ENCODE results near the gene SERINC4.

DNA sequence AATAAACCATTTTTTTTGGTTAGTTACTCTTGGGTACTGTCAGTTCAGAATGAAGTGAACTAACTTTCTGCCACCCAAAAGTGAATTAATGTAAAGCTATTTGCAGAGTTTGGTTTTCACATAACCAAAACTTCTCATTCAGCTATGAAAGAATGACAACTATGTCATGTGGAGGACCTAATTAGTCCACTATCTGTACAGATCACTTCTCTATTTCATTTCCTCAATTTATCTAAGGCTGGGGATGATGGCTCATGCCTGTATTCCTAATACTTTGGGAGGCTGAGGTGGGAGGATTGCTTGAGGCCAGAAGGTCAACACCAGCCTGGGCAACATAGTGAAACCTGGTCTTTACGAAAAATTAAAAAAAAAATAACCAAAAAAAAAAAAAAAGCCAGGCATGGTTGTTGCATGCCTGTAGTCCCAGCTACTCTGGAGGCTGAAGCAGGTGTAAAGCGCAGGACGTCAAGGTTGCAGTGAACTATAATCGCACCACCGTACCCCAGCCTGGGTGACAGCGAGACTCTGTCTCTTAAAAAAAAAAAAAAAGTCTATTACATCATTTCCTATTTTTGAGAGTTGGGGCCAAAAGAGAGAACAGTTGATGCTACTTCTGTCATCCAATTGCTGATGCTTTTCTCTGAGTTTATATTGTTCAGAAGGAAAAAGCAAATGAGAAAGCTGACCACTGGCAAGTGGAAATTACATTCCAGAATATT is 9.1 kb upstream of the SERINC4 start:
- TF ChIP-seq, protein P1, sequence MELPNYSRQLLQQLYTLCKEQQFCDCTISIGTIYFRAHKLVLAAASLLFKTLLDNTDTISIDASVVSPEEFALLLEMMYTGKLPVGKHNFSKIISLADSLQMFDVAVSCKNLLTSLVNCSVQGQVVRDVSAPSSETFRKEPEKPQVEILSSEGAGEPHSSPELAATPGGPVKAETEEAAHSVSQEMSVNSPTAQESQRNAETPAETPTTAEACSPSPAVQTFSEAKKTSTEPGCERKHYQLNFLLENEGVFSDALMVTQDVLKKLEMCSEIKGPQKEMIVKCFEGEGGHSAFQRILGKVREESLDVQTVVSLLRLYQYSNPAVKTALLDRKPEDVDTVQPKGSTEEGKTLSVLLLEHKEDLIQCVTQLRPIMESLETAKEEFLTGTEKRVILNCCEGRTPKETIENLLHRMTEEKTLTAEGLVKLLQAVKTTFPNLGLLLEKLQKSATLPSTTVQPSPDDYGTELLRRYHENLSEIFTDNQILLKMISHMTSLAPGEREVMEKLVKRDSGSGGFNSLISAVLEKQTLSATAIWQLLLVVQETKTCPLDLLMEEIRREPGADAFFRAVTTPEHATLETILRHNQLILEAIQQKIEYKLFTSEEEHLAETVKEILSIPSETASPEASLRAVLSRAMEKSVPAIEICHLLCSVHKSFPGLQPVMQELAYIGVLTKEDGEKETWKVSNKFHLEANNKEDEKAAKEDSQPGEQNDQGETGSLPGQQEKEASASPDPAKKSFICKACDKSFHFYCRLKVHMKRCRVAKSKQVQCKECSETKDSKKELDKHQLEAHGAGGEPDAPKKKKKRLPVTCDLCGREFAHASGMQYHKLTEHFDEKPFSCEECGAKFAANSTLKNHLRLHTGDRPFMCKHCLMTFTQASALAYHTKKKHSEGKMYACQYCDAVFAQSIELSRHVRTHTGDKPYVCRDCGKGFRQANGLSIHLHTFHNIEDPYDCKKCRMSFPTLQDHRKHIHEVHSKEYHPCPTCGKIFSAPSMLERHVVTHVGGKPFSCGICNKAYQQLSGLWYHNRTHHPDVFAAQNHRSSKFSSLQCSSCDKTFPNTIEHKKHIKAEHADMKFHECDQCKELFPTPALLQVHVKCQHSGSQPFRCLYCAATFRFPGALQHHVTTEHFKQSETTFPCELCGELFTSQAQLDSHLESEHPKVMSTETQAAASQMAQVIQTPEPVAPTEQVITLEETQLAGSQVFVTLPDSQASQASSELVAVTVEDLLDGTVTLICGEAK (IDR thresholded peaks at IDR 0.05; ENCODE audit: borderline replicate concordance) = no peak
- TF ChIP-seq, protein P2, sequence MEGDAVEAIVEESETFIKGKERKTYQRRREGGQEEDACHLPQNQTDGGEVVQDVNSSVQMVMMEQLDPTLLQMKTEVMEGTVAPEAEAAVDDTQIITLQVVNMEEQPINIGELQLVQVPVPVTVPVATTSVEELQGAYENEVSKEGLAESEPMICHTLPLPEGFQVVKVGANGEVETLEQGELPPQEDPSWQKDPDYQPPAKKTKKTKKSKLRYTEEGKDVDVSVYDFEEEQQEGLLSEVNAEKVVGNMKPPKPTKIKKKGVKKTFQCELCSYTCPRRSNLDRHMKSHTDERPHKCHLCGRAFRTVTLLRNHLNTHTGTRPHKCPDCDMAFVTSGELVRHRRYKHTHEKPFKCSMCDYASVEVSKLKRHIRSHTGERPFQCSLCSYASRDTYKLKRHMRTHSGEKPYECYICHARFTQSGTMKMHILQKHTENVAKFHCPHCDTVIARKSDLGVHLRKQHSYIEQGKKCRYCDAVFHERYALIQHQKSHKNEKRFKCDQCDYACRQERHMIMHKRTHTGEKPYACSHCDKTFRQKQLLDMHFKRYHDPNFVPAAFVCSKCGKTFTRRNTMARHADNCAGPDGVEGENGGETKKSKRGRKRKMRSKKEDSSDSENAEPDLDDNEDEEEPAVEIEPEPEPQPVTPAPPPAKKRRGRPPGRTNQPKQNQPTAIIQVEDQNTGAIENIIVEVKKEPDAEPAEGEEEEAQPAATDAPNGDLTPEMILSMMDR (IDR thresholded peaks at IDR 0.05 in 2 of 3, conservative IDR thresholded peaks at IDR 0.05 in 1 of 3; ENCODE audit: control insufficient read depth in 2 of 3, extremely low read depth in 1 of 3, insufficient read depth in 1 of 3, low read depth in 3 of 3, low read length in 3 of 3) = no peak
- TF ChIP-seq RAD21 (IDR thresholded peaks at IDR 0.05; ENCODE audit: insufficient read depth, low read depth, low read length) = no peak
- TF ChIP-seq, protein P3, sequence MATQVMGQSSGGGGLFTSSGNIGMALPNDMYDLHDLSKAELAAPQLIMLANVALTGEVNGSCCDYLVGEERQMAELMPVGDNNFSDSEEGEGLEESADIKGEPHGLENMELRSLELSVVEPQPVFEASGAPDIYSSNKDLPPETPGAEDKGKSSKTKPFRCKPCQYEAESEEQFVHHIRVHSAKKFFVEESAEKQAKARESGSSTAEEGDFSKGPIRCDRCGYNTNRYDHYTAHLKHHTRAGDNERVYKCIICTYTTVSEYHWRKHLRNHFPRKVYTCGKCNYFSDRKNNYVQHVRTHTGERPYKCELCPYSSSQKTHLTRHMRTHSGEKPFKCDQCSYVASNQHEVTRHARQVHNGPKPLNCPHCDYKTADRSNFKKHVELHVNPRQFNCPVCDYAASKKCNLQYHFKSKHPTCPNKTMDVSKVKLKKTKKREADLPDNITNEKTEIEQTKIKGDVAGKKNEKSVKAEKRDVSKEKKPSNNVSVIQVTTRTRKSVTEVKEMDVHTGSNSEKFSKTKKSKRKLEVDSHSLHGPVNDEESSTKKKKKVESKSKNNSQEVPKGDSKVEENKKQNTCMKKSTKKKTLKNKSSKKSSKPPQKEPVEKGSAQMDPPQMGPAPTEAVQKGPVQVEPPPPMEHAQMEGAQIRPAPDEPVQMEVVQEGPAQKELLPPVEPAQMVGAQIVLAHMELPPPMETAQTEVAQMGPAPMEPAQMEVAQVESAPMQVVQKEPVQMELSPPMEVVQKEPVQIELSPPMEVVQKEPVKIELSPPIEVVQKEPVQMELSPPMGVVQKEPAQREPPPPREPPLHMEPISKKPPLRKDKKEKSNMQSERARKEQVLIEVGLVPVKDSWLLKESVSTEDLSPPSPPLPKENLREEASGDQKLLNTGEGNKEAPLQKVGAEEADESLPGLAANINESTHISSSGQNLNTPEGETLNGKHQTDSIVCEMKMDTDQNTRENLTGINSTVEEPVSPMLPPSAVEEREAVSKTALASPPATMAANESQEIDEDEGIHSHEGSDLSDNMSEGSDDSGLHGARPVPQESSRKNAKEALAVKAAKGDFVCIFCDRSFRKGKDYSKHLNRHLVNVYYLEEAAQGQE (IDR thresholded peaks at IDR 0.05; ENCODE audit: low read depth, low read length) = no peak
- peak; percentile 98 for TF ChIP-seq DPF2 (IDR thresholded peaks at IDR 0.05)
- TF ChIP-seq, protein P4, sequence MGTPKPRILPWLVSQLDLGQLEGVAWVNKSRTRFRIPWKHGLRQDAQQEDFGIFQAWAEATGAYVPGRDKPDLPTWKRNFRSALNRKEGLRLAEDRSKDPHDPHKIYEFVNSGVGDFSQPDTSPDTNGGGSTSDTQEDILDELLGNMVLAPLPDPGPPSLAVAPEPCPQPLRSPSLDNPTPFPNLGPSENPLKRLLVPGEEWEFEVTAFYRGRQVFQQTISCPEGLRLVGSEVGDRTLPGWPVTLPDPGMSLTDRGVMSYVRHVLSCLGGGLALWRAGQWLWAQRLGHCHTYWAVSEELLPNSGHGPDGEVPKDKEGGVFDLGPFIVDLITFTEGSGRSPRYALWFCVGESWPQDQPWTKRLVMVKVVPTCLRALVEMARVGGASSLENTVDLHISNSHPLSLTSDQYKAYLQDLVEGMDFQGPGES (IDR thresholded peaks at IDR 0.05) = no peak
- peak; percentile 85; the same call in 1 of the 2 replicates for TF ChIP-seq ZNF207 (IDR thresholded peaks at IDR 0.05; ENCODE audit: borderline replicate concordance)
- no peak for TF ChIP-seq POLR2AphosphoS5 (IDR thresholded peaks at IDR 0.05; ENCODE audit: low read length)
- no peak for TF ChIP-seq CHD1 (IDR thresholded peaks at IDR 0.05; ENCODE audit: low read depth, low read length)
- no peak for TF ChIP-seq SREBF2 (IDR thresholded peaks at IDR 0.05; ENCODE audit: low read length)
- TF ChIP-seq ATF7 (IDR thresholded peaks at IDR 0.05; ENCODE audit: low read depth) = peak; percentile 97
- no peak for TF ChIP-seq ZSCAN29 (IDR thresholded peaks at IDR 0.05)
